Adipocyte (in vitro differentiated cells): ENCODE results near the gene EYA3.

Source experiments
- DNase-seq: peaks from one replicate; pipeline ENCODE4 v3.0.0-alpha.2; 2015; ENCODE audit warnings: low read depth
- H3K27me3 ChIP-seq: replicated peaks from 2 replicates; pipeline ENCODE4 v1.7.0; 2013; ENCODE audit warnings: mild to moderate bottlenecking, low read length, moderate library complexity; ENCODE audit not compliant: control insufficient read depth, insufficient read depth
- H3K36me3 ChIP-seq: 2 replicates; pipeline ENCODE4 v1.7.0; 2013; ENCODE audit warnings: low read length, mild to moderate bottlenecking, moderate library complexity; ENCODE audit not compliant: control insufficient read depth, insufficient read depth, severe bottlenecking
- H3K4me1 ChIP-seq: 2 replicates; pipeline ENCODE4 v1.7.0; 2013; ENCODE audit warnings: mild to moderate bottlenecking, low read length, moderate library complexity; ENCODE audit not compliant: control insufficient read depth, insufficient read depth
- H3K4me3 ChIP-seq: 2 replicates; pipeline ENCODE4 v1.7.0; 2013; ENCODE audit warnings: mild to moderate bottlenecking, low read length, moderate library complexity
- H3K9ac ChIP-seq: 2 replicates; pipeline ENCODE4 v1.7.0; 2013; ENCODE audit warnings: mild to moderate bottlenecking, low read length, moderate library complexity
- H3K9me3 ChIP-seq: 2 replicates; pipeline ENCODE4 v1.7.0; 2013; ENCODE audit warnings: mild to moderate bottlenecking, low read length, moderate library complexity; ENCODE audit not compliant: control insufficient read depth

EYA3 gene

GRCh38 chr1:28126783-28127490, 38.5 kb upstream of the EYA3 start:
- no peaks in the 10 kb centered on the region for H3K36me3 ChIP-seq
- H3K4me3 ChIP-seq, result no peak overlapping the region
- H3K4me1 ChIP-seq, result peaks cover 17% of the 10 kb centered on the region
- no peaks in the 10 kb centered on the region for H3K27me3 ChIP-seq
- no peaks in the 10 kb centered on the region for H3K9me3 ChIP-seq
- no peak overlapping the region for H3K9ac ChIP-seq
- no peak for DNase-seq

- H3K4me1 ChIP-seq, result peaks cover 18% of the 10 kb centered on the region
- no peak overlapping the region for H3K4me3 ChIP-seq
- H3K27me3 ChIP-seq, result no peaks in the 10 kb centered on the region
- no peaks in the 10 kb centered on the region for H3K9me3 ChIP-seq
- no peaks in the 10 kb centered on the region for H3K36me3 ChIP-seq
- no peak for DNase-seq
- no peak overlapping the region for H3K9ac ChIP-seq
These were observed 37.8 kb upstream of the EYA3 start for GRCh38 chr1:28126212-28126611.

DNA sequence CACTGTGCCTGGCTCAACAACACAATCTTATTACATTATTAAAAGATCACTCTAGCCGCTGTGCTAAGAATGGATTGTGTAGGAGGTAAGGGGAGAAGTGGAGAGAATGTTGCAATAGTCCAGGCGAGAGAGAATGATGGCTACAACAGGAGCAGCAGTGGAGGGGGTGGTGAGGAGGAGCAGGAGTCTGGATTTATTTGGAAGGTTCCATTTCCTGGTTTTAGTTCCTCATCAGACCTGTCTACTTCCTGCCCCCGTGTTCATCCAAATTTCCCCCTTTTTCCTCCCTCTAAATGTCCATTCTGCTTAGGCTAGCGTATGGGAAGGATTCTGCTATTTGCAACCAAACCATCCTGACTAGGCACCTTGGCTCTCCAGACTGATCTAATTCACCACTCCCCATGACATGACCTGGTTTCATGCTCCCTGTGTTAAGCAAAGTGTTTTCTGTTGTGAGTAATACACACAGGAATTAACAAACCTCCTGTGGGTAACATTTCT, 35.1 kb upstream of the EYA3 start:
- no peaks in the 10 kb centered on the region for H3K36me3 ChIP-seq
- peaks cover 14% of the 10 kb centered on the region for H3K4me1 ChIP-seq
- H3K9ac ChIP-seq, result no peak overlapping the region
- peak; percentile 61 for DNase-seq
- H3K27me3 ChIP-seq, result no peaks in the 10 kb centered on the region
- no peaks in the 10 kb centered on the region for H3K9me3 ChIP-seq
- H3K4me3 ChIP-seq, result peak overlapping the region; percentile 50

DNA sequence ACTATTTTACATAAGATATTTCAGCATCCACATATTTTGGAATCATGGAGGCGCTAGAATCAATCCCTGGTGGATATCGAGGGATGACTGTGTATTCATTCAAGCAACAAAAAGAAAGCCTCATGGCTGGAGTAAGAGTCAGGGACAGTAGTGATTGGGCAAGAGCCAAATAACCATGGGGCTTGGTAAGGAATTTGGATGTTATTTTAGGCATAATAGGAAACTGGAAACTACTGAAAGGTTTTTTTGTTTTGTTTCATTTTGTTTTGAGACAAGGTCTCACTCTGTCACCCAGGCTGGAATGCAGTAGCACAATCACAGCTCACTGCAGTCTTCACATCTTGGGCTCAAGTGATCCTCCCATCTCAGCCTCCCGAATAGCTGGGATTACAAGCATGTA, 33.8 kb upstream of the EYA3 start:
- peak; percentile 37 for DNase-seq
- Histone ChIP-seq H3K9ac (no peak overlapping the region), H3K9me3 (no peaks in the 10 kb centered on the region), H3K4me3 (no peak overlapping the region), H3K27me3 (no peaks in the 10 kb centered on the region), H3K36me3 (no peaks in the 10 kb centered on the region), H3K4me1 (peaks cover 14% of the 10 kb centered on the region)

DNA sequence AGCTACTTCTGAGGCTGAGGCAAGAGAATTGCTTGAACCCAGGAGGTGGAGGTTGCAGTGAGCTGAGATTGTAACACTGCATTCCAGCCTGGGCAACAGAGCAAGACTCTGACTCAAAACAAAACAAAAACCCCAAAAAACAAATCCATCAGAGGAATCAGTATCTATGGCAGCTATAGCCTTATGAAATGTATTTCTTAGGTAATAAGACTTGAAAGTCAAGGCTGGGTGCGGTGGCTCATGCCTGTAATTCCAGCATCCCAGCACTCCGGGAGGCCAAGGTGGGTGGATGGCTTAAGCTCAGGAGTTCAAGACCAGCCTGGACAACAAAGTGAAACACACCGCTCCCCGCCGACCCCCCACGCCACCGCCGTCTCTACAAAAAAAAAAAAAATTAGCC, 31.1 kb upstream of the EYA3 start:
- no peaks in the 10 kb centered on the region for H3K36me3 ChIP-seq
- H3K27me3 ChIP-seq, result no peaks in the 10 kb centered on the region
- no peak overlapping the region for H3K9ac ChIP-seq
- peaks cover 14% of the 10 kb centered on the region for H3K4me1 ChIP-seq
- no peaks in the 10 kb centered on the region for H3K9me3 ChIP-seq
- DNase-seq, result no peak
- no peak overlapping the region for H3K4me3 ChIP-seq

DNA sequence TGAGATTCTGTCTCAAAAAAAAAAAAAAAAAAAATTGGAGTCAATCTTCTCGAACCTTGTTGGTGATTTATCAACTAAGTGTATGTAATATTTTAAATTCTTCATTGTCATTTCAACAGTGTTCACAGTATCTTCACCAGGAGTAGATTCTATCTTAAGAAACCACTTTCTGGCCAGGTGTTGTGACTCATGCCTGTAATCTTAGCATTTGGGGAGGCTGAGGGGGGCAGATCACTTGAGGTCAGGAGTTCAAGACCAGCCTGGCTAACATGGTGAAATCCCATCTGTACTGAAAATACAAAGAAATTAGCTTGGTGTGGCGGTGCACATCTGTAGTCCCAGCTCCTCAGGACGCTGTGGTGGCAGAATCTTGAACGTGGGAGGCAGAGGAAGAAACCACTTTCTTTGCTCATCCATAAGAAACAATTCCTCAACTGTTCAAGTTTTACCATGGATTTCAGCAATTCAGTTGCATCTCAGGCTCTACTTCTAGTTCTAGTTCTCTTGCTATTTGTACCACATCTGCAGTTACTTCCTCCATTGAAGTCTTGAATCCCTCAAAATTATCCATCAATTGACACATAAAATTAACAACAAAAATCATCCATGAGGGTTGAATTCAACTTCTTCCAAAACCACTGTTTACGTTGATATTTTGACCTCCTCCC, 30.4 kb upstream of the EYA3 start:
- H3K4me3 ChIP-seq, result no peak overlapping the region
- no peak for DNase-seq

GRCh38 chr1:28115267-28115666, 26.9 kb upstream of the EYA3 start:
- Histone ChIP-seq H3K36me3 (no peaks in the 10 kb centered on the region), H3K9ac (no peak overlapping the region), H3K27me3 (no peaks in the 10 kb centered on the region), H3K4me1 (no peaks in the 10 kb centered on the region), H3K4me3 (no peak overlapping the region), H3K9me3 (no peaks in the 10 kb centered on the region)
- no peak for DNase-seq

More for the DNA sequence above, 30.4 kb upstream of the EYA3 start:
- peaks cover 14% of the 10 kb centered on the region for H3K4me1 ChIP-seq
- no peaks in the 10 kb centered on the region for H3K36me3 ChIP-seq
- no peak overlapping the region for H3K9ac ChIP-seq
- H3K9me3 ChIP-seq, result no peaks in the 10 kb centered on the region
- no peaks in the 10 kb centered on the region for H3K27me3 ChIP-seq

GRCh38 chr1:28114844-28115243, 26.4 kb upstream of the EYA3 start:
- no peaks in the 10 kb centered on the region for H3K27me3 ChIP-seq
- H3K4me1 ChIP-seq, result no peaks in the 10 kb centered on the region
- no peak for DNase-seq
- H3K9me3 ChIP-seq, result no peaks in the 10 kb centered on the region
- H3K36me3 ChIP-seq, result no peaks in the 10 kb centered on the region
- H3K9ac ChIP-seq, result no peak overlapping the region
- H3K4me3 ChIP-seq, result no peak overlapping the region

DNA sequence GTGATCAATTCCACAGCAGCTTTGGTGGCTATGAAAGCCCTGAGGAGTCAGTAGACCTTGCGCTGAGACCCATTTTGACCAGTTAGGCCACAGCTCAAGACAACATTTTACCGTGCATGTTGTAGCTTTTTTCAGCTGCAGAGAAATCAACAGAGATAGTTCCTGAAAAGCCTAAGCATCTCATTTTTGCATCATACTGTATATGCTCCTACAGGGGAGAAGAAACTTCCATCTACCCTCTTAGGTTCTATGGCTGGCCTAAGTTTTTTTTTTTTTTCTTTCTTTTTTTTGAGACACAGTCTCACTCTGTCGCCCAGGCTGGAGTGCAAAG, 24.8 kb upstream of the EYA3 start:
- Histone ChIP-seq H3K9me3 (no peaks in the 10 kb centered on the region), H3K4me3 (no peak overlapping the region), H3K36me3 (no peaks in the 10 kb centered on the region), H3K27me3 (no peaks in the 10 kb centered on the region), H3K9ac (no peak overlapping the region), H3K4me1 (no peaks in the 10 kb centered on the region)
- DNase-seq, result no peak

DNA sequence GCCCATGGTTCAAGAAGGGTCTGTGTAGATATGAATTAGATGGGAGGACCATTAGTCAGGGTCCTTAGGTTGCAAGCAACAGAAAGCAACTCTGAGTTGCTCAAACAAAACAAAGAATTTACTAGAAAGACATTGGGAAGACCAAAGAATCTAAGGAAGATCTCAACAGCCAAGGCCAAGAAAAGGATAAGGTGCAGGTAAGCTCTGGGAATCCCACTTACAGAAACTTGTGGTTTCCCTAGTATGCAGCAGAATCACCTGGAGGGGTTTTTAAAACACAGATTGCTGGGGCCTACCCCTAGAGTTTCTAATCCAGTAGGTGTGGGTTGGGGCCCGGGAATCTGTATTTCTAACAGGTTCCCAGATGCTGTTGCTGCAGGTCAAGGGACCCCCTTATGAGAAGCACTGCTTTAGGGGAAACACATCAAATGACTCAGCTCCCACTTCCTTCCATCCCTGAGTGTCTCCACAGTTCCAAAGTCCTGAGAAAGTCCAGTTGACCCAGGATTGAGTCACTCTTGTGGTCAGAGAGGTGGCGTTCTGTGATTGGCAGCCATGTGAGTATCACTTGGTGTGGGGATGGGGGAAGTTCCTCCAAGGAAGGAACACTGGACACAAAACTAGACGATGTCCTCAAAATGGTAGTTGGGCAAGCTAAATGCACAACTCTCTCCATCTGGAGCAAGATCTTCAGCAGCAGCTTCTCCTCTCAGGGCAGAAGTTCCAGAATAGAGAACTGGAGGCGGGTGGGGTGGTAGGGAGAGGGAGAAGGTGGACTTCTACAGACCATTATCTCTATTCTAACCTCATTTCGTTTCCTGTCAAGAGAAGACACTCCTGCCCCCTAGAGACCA, 24.2 kb upstream of the EYA3 start:
- no peaks in the 10 kb centered on the region for H3K36me3 ChIP-seq
- no peak overlapping the region for H3K9ac ChIP-seq
- no peaks in the 10 kb centered on the region for H3K27me3 ChIP-seq
- H3K9me3 ChIP-seq, result no peaks in the 10 kb centered on the region
- no peak for DNase-seq
- no peaks in the 10 kb centered on the region for H3K4me1 ChIP-seq
- no peak overlapping the region for H3K4me3 ChIP-seq

DNA sequence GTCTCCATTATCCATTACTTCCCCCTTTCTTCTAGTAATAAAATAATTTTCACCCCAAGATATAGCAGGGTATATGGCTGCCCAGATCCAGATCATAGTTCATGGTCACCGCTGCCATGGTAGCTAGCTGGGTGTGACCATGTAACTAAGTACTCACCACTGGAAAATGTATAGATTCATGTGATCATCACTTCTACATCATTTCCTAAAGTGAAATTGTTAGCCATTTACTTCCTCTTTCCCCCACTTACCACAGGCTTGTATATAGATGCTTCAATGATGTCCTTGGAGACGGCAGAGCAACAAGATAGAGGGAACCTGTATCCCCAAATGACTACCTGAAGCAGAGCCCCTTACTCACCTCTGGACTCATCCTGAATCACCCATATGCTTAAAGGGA, 22.7 kb upstream of the EYA3 start:
- H3K4me3 ChIP-seq, result no peak overlapping the region
- no peaks in the 10 kb centered on the region for H3K27me3 ChIP-seq
- H3K9ac ChIP-seq, result no peak overlapping the region
- no peaks in the 10 kb centered on the region for H3K36me3 ChIP-seq
- no peaks in the 10 kb centered on the region for H3K9me3 ChIP-seq
- no peaks in the 10 kb centered on the region for H3K4me1 ChIP-seq
- DNase-seq, result no peak
